Measurements from ENCODE around the gene TCOF1.

TCOF1 gene

GRCh38 chr5:150436141-150436680 lies 78.7 kb downstream of the TCOF1 start:
- peak; percentile 83 for DNase-seq

GRCh38 chr5:150438873-150439546 lies 81.5 kb downstream of the TCOF1 start:
- DNase-seq, result no peak

GRCh38 chr5:150440948-150441812 lies 83.7 kb downstream of the TCOF1 start:
- DNase-seq, result no peak

GRCh38 chr5:150441813-150442698 lies 84.6 kb downstream of the TCOF1 start:
- no peak for DNase-seq

- DNase-seq, result no peak
These were observed 85.2 kb downstream of the TCOF1 start for GRCh38 chr5:150442699-150443080.

- DNase-seq, result no peak
These were observed 86.0 kb downstream of the TCOF1 start for GRCh38 chr5:150443242-150444075.

- no peak for DNase-seq
These were observed 87.3 kb downstream of the TCOF1 start for GRCh38 chr5:150444770-150445169.

GRCh38 chr5:150446088-150446487 lies 88.6 kb downstream of the TCOF1 start:
- no peak for DNase-seq

- no peak for DNase-seq
These were observed 89.1 kb downstream of the TCOF1 start for GRCh38 chr5:150446583-150446982.

- DNase-seq, result no peak
These were observed 89.7 kb downstream of the TCOF1 start for GRCh38 chr5:150447188-150447587.

GRCh38 chr5:150448334-150448733 lies 90.8 kb downstream of the TCOF1 start:
- DNase-seq, result no peak

- no peak for DNase-seq
These were observed 91.5 kb downstream of the TCOF1 start for GRCh38 chr5:150448952-150449516.

Data from SIG-M5 (cell line).